ENCODE data around the gene HGF. TPM values are rescaled to one million over a fixed set of nuclear protein-coding genes. Genes with fewer than 3 reads are reported as not detected.
"Not testable (repeated sequence)": the region's sequence is repeated elsewhere in the genome, so short reads cannot be mapped to it uniquely, and the experiment has no call there.

Gene HGF
- total and polyA plus RNA-seq, 5 experiments from 2014 or later = 0.23 TPM; not detected in 4

GRCh38 chr7:81736091-81736490 is 33.8 kb downstream of the HGF start:
- Mint-ChIP-seq H3K36me3 (no peaks in the 10 kb centered on the region), H3K4me3 (no peak overlapping the region), H3K4me1 (no peaks in the 10 kb centered on the region), H3K27me3 (no peaks in the 10 kb centered on the region), H3K9me3 (peaks cover 0 to 4% (median 0%) of the 10 kb centered on the region in 9 donors), H3K27ac (no peak overlapping the region)
- no peak for DNase-seq
- no peak for ATAC-seq
- POLR2A ChIA-PET = no interaction called here

GRCh38 chr7:81725812-81726127 is 44.1 kb downstream of the HGF start:
- Mint-ChIP-seq H3K4me1 (no peaks in the 10 kb centered on the region), H3K36me3 (no peaks in the 10 kb centered on the region), H3K4me3 (no peak overlapping the region), H3K27ac (no peak overlapping the region), H3K9me3 (peaks cover 0 to 2% (median 0%) of the 10 kb centered on the region in 9 donors), H3K27me3 (no peaks in the 10 kb centered on the region)
- POLR2A ChIA-PET = no interaction called here
- ATAC-seq (no peak), DNase-seq (no peak)

- no peaks in the 10 kb centered on the region for H3K36me3 Mint-ChIP-seq
- no peaks in the 10 kb centered on the region for H3K4me1 Mint-ChIP-seq
- ATAC-seq (no peak), DNase-seq (no peak)
- H3K4me3 Mint-ChIP-seq = no peak overlapping the region
- no peak overlapping the region for H3K27ac Mint-ChIP-seq
- H3K27me3 Mint-ChIP-seq = no peaks in the 10 kb centered on the region
- POLR2A ChIA-PET = no interaction called here
- H3K9me3 Mint-ChIP-seq = peaks cover 0 to 2% (median 0%) of the 10 kb centered on the region in 9 donors
These were observed 44.6 kb downstream of the HGF start for GRCh38 chr7:81725003-81725811.

- ATAC-seq, H3K4me3 Mint-ChIP-seq, DNase-seq, H3K36me3 Mint-ChIP-seq, H3K27me3 Mint-ChIP-seq, H3K27ac Mint-ChIP-seq, H3K9me3 Mint-ChIP-seq, H3K4me1 Mint-ChIP-seq, POLR2A ChIA-PET: not testable (repeated sequence)
These were observed 47.6 kb downstream of the HGF start for GRCh38 chr7:81722250-81722649.

- Mint-ChIP-seq H3K4me1 (no peaks in the 10 kb centered on the region), H3K27me3 (no peaks in the 10 kb centered on the region), H3K9me3 (peaks cover 0 to 3% (median 0%) of the 10 kb centered on the region in 9 donors), H3K4me3 (no peak overlapping the region), H3K36me3 (no peaks in the 10 kb centered on the region), H3K27ac (no peak overlapping the region)
- no peak for ATAC-seq
- POLR2A ChIA-PET = no interaction called here
- no peak for DNase-seq
These were observed 48.4 kb downstream of the HGF start for GRCh38 chr7:81721437-81721836.

- DNase-seq = no peak
- Mint-ChIP-seq H3K27me3 (no peaks in the 10 kb centered on the region), H3K4me1 (no peaks in the 10 kb centered on the region), H3K9me3 (peaks cover 0 to 3% (median 0%) of the 10 kb centered on the region in 9 donors), H3K27ac (no peak overlapping the region), H3K4me3 (no peak overlapping the region), H3K36me3 (no peaks in the 10 kb centered on the region)
- no peak for ATAC-seq
- POLR2A ChIA-PET = no interaction called here
These were observed 50.0 kb downstream of the HGF start for GRCh38 chr7:81719865-81720264.

GRCh38 chr7:81715984-81716588 is 53.8 kb downstream of the HGF start:
- POLR2A ChIA-PET = no interaction called here
- no peak for ATAC-seq
- H3K27me3 Mint-ChIP-seq = no peaks in the 10 kb centered on the region
- H3K27ac Mint-ChIP-seq = no peak overlapping the region
- H3K4me1 Mint-ChIP-seq = no peaks in the 10 kb centered on the region
- DNase-seq = no peak
- H3K9me3 Mint-ChIP-seq = peaks cover 0 to 6% (median 0%) of the 10 kb centered on the region in 9 donors
- H3K36me3 Mint-ChIP-seq = no peaks in the 10 kb centered on the region
- H3K4me3 Mint-ChIP-seq = no peak overlapping the region

- H3K9me3 Mint-ChIP-seq = peaks cover 0 to 6% (median 0%) of the 10 kb centered on the region in 9 donors
- H3K4me1 Mint-ChIP-seq = no peaks in the 10 kb centered on the region
- no peak overlapping the region for H3K27ac Mint-ChIP-seq
- POLR2A ChIA-PET = no interaction called here
- H3K4me3 Mint-ChIP-seq = no peak overlapping the region
- no peaks in the 10 kb centered on the region for H3K27me3 Mint-ChIP-seq
- ATAC-seq = no peak
- no peak for DNase-seq
- H3K36me3 Mint-ChIP-seq = no peaks in the 10 kb centered on the region
These were observed 55.5 kb downstream of the HGF start for GRCh38 chr7:81714306-81714705.

GRCh38 chr7:81710751-81711150 is 59.1 kb downstream of the HGF start:
- no peak overlapping the region for H3K27ac Mint-ChIP-seq
- no peaks in the 10 kb centered on the region for H3K27me3 Mint-ChIP-seq
- no peak overlapping the region for H3K4me3 Mint-ChIP-seq
- ATAC-seq = no peak
- POLR2A ChIA-PET = no interaction called here
- peaks cover 0 to 4% (median 0%) of the 10 kb centered on the region in 9 donors for H3K9me3 Mint-ChIP-seq
- no peaks in the 10 kb centered on the region for H3K36me3 Mint-ChIP-seq
- DNase-seq = no peak
- no peaks in the 10 kb centered on the region for H3K4me1 Mint-ChIP-seq

- no peaks in the 10 kb centered on the region for H3K27me3 Mint-ChIP-seq
- ATAC-seq (no peak), DNase-seq (no peak)
- peaks cover 0 to 4% (median 0%) of the 10 kb centered on the region in 9 donors for H3K9me3 Mint-ChIP-seq
- no peaks in the 10 kb centered on the region for H3K36me3 Mint-ChIP-seq
- H3K4me1 Mint-ChIP-seq = no peaks in the 10 kb centered on the region
- H3K4me3 Mint-ChIP-seq = no peak overlapping the region
- POLR2A ChIA-PET = no interaction called here
- H3K27ac Mint-ChIP-seq = no peak overlapping the region
These were observed 60.0 kb downstream of the HGF start for GRCh38 chr7:81709836-81710235.

- POLR2A ChIA-PET = no interaction called here
These were observed 61.9 kb downstream of the HGF start for GRCh38 chr7:81707966-81708365.

GRCh38 chr7:81707196-81707595 is 62.7 kb downstream of the HGF start:
- no peaks in the 10 kb centered on the region for H3K27me3 Mint-ChIP-seq
- no peak for ATAC-seq

More at GRCh38 chr7:81707966-81708365, 61.9 kb downstream of the HGF start:
- ATAC-seq (no peak), DNase-seq (no peak)
- Mint-ChIP-seq H3K4me1 (no peaks in the 10 kb centered on the region), H3K27ac (no peak overlapping the region), H3K9me3 (peaks cover 0 to 2% (median 0%) of the 10 kb centered on the region in 9 donors), H3K4me3 (no peak overlapping the region), H3K36me3 (no peaks in the 10 kb centered on the region), H3K27me3 (no peaks in the 10 kb centered on the region)

GRCh38 chr7:81705206-81705605 is 64.6 kb downstream of the HGF start:
- H3K27ac Mint-ChIP-seq = no peak overlapping the region
- no peak overlapping the region for H3K4me3 Mint-ChIP-seq
- no peaks in the 10 kb centered on the region for H3K4me1 Mint-ChIP-seq
- POLR2A ChIA-PET = no interaction called here
- ATAC-seq (no peak), DNase-seq (no peak)
- H3K9me3 Mint-ChIP-seq = peaks cover 0 to 4% (median 0%) of the 10 kb centered on the region in 9 donors
- no peaks in the 10 kb centered on the region for H3K36me3 Mint-ChIP-seq
- no peaks in the 10 kb centered on the region for H3K27me3 Mint-ChIP-seq

More at GRCh38 chr7:81707196-81707595, 62.7 kb downstream of the HGF start:
- no peaks in the 10 kb centered on the region for H3K4me1 Mint-ChIP-seq
- H3K36me3 Mint-ChIP-seq = no peaks in the 10 kb centered on the region
- peaks cover 0 to 4% (median 0%) of the 10 kb centered on the region in 9 donors for H3K9me3 Mint-ChIP-seq
- no peak overlapping the region for H3K4me3 Mint-ChIP-seq
- no peak for DNase-seq
- POLR2A ChIA-PET = no interaction called here
- H3K27ac Mint-ChIP-seq = no peak overlapping the region

- Mint-ChIP-seq H3K27ac (no peak overlapping the region), H3K27me3 (no peaks in the 10 kb centered on the region), H3K4me1 (no peaks in the 10 kb centered on the region), H3K4me3 (no peak overlapping the region), H3K36me3 (no peaks in the 10 kb centered on the region), H3K9me3 (peaks cover 0 to 4% (median 0%) of the 10 kb centered on the region in 9 donors)
- ATAC-seq (no peak), DNase-seq (no peak)
- POLR2A ChIA-PET = no interaction called here
These were observed 65.3 kb downstream of the HGF start for GRCh38 chr7:81704595-81704994.

Measured in naive thymus-derived CD8-positive, alpha-beta T cell (primary cell).